Endothelial cell (in vitro differentiated cells): ENCODE data around the gene NFATC1. TPM values are rescaled to one million over a fixed set of nuclear protein-coding genes. Genes with fewer than 3 reads are reported as not detected.

Experiments used
- DNase-seq: peaks from one replicate; pipeline ENCODE4 v3.0.0; 2021; ENCODE audit warnings: low spot score
- H3K27ac Mint-ChIP-seq: one replicate; pipeline ENCODE4 v1.8.0; 2021; ENCODE audit warnings: mixed read lengths, inconsistent platforms; ENCODE audit not compliant: unreplicated experiment
- H3K27me3 Mint-ChIP-seq: one replicate; pipeline ENCODE4 v1.8.0; 2021; ENCODE audit warnings: mild to moderate bottlenecking, moderate library complexity, mixed read lengths, inconsistent platforms; ENCODE audit not compliant: unreplicated experiment
- H3K36me3 Mint-ChIP-seq: one replicate; pipeline ENCODE4 v1.8.0; 2021; ENCODE audit warnings: mild to moderate bottlenecking, low read depth, mixed read lengths, inconsistent platforms; ENCODE audit not compliant: unreplicated experiment
- H3K4me1 Mint-ChIP-seq: one replicate; pipeline ENCODE4 v1.8.0; 2021; ENCODE audit warnings: mild to moderate bottlenecking, mixed read lengths, inconsistent platforms; ENCODE audit not compliant: unreplicated experiment
- H3K4me3 Mint-ChIP-seq: one replicate; pipeline ENCODE4 v1.8.0; 2021; ENCODE audit warnings: mild to moderate bottlenecking, mixed read lengths, inconsistent platforms; ENCODE audit not compliant: unreplicated experiment
- H3K9me3 Mint-ChIP-seq: one replicate; pipeline ENCODE4 v1.8.0; 2021; ENCODE audit warnings: mixed read lengths, inconsistent platforms; ENCODE audit not compliant: unreplicated experiment
- total RNA-seq: library from RNA; stranded (reverse); fragmentation: NEBNext Ultra II Directional; extraction: Animal tissue kit (Norgen Biotek cat#: 25700); gene quantifications from one replicate; pipeline ENCODE4 v1.2.1, GENCODE V29; 2021; ENCODE audit not compliant: unreplicated experiment
- TF ChIP-seq, protein P1 (sequence below): fragments of 200-600 bp; sonication (generic); IDR thresholded peaks from one replicate; pipeline ENCODE4 v1.5.0; 2021; ENCODE audit warnings: antibody characterized with exemption; ENCODE audit not compliant: unreplicated experiment

The NFATC1 gene
- total RNA-seq, 1 donor from 2014 or later, result 40.6 TPM

DNA sequence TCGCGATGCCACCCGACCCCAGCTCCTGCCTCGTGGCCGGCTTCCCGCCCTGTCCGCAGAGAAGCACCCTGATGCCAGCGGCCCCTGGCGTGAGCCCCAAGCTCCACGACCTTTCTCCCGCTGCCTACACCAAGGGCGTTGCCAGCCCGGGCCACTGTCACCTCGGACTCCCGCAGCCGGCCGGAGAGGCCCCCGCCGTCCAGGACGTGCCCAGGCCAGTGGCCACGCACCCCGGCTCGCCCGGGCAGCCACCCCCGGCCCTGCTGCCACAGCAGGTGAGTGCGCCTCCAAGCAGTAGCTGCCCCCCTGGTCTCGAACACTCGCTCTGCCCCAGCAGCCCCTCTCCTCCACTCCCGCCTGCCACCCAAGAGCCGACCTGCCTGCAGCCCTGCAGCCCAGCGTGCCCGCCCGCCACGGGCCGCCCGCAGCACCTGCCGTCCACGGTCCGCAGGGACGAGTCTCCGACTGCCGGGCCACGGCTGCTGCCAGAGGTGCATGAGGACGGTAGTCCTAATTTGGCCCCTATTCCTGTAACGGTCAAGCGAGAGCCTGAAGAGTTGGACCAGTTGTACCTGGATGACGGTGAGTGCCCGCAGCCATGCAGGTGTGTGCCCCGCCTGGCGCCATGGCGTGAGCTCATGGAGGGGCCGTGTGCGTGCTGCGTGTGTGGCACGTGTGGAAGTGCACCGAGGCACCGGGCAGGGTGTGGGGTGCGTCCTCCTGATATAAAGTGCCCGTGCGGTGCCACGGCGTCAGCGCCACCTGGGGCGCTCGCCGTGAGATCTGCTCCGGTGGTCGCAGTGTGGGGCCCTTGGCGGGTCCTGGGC is 90.8 kb downstream of the NFATC1 start:
- DNase-seq, result no peak
- TF ChIP-seq, protein P1, sequence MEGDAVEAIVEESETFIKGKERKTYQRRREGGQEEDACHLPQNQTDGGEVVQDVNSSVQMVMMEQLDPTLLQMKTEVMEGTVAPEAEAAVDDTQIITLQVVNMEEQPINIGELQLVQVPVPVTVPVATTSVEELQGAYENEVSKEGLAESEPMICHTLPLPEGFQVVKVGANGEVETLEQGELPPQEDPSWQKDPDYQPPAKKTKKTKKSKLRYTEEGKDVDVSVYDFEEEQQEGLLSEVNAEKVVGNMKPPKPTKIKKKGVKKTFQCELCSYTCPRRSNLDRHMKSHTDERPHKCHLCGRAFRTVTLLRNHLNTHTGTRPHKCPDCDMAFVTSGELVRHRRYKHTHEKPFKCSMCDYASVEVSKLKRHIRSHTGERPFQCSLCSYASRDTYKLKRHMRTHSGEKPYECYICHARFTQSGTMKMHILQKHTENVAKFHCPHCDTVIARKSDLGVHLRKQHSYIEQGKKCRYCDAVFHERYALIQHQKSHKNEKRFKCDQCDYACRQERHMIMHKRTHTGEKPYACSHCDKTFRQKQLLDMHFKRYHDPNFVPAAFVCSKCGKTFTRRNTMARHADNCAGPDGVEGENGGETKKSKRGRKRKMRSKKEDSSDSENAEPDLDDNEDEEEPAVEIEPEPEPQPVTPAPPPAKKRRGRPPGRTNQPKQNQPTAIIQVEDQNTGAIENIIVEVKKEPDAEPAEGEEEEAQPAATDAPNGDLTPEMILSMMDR, result no peak
- H3K4me3 Mint-ChIP-seq, result no peak overlapping the region
- H3K27ac Mint-ChIP-seq, result no peak overlapping the region
- no peaks in the 10 kb centered on the region for H3K9me3 Mint-ChIP-seq
- H3K27me3 Mint-ChIP-seq, result peaks cover 16% of the 10 kb centered on the region
- peaks cover 4% of the 10 kb centered on the region for H3K4me1 Mint-ChIP-seq
- peaks cover 8% of the 10 kb centered on the region for H3K36me3 Mint-ChIP-seq

DNA sequence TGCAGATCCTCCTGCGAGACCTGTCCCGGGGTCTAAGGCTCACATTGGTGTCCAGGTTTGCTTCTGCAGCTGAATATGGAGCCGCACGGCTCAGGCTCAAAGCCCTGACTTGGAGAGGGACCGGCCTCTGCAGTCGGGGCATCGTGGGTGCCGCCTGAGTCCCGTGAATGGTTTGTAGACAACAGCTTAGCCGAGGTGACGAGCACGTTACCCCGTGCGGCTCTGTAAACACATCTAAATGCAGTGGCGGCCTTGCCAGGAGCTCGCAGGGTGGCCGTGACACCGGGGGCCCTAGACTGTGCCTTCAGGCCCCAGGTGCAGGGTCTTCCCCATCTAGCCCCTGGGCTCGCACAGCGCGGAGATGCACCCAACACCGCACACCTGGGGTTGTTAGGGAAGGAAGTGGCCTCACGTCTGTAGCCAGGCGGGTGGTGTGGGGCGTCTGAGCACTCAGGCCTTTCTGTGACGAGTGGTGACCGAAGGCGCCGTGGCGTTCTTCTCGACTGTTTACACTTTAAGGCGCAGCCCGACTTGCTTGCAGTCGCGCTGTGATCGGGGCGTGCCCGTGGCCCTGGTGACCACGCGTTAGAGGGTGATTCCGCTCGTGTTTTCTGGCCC is 91.6 kb downstream of the NFATC1 start:
- Mint-ChIP-seq H3K4me1 (peaks cover 4% of the 10 kb centered on the region), H3K27me3 (peaks cover 16% of the 10 kb centered on the region), H3K36me3 (peaks cover 8% of the 10 kb centered on the region), H3K27ac (no peak overlapping the region), H3K9me3 (no peaks in the 10 kb centered on the region), H3K4me3 (no peak overlapping the region)
- no peak for DNase-seq
- TF ChIP-seq, protein P1, result no peak

DNA sequence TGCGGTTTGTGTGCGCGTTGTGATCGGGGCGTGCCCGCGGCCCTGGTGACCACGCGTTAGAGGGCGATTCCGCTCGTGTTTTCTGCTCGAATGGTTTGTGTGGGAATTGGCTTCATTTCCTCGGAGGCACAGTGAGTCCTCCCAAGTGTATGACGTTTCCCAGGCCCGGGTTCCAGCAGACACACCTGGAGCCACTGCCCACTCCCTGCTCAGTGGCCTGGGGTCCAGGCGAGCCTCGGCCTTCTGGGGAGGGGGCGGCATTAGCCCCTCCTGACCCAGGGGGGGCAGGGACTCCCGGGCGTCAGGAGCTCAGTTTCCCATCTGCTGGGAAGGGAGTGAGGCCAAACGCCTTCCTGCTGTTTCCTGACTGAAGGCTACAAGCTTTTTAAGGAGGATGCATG is 92.1 kb downstream of the NFATC1 start:
- Mint-ChIP-seq H3K36me3 (peaks cover 8% of the 10 kb centered on the region), H3K27ac (no peak overlapping the region), H3K4me3 (no peak overlapping the region), H3K4me1 (peaks cover 4% of the 10 kb centered on the region), H3K27me3 (peaks cover 16% of the 10 kb centered on the region), H3K9me3 (no peaks in the 10 kb centered on the region)
- no peak for DNase-seq
- TF ChIP-seq, protein P1, result no peak

DNA sequence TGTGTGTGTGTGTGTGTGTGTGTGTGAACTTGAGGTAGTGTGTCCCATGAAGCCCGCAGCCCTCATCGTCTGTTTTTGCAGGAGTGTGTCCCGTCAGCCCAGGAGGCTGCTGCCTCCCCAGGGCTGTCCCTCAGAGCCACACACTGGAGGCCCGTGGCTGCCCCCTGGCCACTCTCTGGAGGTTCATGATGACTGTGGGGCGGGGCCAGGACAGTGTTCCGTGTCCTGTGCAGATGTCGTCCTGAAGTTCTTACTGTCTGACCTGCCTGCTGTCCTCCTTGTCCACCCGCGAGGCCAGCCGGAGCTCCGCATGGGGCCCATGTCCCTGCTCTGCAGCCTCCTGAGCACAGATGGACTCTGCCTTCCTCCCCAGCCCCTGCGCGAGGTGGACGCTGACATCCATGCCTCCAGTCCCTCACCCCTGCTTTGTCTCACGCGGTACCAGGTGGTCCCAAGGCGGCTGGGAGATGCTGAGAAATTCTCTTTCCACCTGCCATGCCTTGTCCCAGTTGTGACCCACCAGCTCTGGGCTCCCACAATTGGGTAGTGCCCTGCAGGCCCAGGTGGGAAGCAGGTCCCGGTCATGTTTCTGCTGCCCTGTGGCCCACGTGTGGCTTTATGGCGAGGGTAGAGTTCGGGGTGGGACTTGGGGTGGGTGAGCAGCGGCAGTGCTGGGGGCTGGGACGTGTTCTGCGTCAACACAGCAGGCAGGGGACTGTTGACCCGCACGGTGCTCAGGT is 92.8 kb downstream of the NFATC1 start:
- H3K36me3 Mint-ChIP-seq, result peaks cover 8% of the 10 kb centered on the region
- no peak overlapping the region for H3K4me3 Mint-ChIP-seq
- peaks cover 4% of the 10 kb centered on the region for H3K4me1 Mint-ChIP-seq
- TF ChIP-seq, protein P1, result no peak
- no peak overlapping the region for H3K27ac Mint-ChIP-seq
- no peaks in the 10 kb centered on the region for H3K9me3 Mint-ChIP-seq
- DNase-seq, result no peak
- H3K27me3 Mint-ChIP-seq, result peaks cover 16% of the 10 kb centered on the region
